GM21528 (cell line): ENCODE results near the gene AGMO.
"Not testable (repeated sequence)": the region's sequence is repeated elsewhere in the genome, so short reads cannot be mapped to it uniquely, and the experiment has no call there.

ENCODE experiments used
- ATAC-seq: cut with Tn5 transposase; IDR thresholded peaks from one replicate; pipeline ENCODE4 v1.9.1; 2021; ENCODE audit warnings: mild to moderate bottlenecking, moderate library complexity; ENCODE audit not compliant: unreplicated experiment, low FRiP score

Gene AGMO

DNA sequence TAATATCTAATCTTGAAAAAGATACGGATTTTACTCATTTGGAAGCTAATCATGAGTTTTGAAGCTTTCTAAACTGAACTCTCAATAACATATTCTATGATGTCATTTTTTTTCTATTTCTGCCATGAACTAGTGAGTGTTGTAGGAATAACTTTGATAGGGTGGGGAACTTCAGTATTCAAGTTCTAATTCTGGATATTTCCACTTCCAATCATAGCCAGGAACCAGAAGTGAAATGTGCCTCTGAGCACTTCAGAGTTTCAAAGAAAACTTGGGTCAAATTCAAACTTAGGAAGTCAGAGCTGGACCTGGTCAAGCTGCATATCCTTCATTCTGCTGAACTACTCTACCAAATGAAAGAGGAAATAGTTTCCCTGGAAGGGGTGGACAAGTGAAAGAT, 847 bp downstream of the AGMO start:
- ATAC-seq = no peak

DNA sequence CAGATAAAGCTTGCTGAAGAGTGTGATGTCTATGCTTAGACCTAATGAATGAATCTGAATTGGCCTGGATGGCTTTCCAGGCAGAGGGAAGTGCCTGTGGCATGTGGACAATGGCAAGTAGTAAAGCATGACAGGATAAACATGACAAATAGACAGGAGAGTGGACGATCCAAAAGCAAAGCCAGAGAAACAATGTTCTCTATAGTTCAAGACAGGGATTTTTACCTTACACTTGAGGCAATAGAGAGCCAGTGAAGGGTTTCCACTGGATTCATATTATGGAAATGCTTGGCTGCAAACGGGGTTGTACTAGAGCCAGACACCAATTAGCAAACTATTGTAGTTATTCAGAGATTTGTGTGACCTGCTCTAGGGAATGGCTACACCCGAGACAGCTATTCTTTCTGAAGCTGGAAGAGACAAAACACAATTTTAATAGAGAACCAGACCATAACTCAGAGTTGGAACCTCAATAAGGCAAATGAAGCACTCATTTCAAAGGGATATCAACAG, 2.3 kb downstream of the AGMO start:
- ATAC-seq = no peak

DNA sequence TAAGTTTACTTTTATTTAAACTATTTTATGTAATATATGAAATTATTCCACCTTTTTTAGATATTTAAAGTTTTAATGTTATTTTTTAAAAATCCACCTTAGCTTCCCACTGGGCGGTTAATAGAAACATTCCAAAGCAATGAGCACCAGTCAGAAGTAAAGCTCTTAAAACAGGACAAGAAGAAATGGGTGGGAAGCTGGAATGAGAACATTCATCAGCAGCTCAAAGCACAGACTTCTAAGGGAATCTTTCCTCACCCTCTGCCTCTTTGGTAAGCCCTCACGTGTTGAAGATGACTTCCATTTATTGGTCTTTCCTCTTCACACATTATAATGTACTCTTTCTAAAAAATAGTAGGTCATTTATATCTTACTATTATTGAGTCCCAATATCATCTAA, 3.1 kb downstream of the AGMO start:
- ATAC-seq = no peak

DNA sequence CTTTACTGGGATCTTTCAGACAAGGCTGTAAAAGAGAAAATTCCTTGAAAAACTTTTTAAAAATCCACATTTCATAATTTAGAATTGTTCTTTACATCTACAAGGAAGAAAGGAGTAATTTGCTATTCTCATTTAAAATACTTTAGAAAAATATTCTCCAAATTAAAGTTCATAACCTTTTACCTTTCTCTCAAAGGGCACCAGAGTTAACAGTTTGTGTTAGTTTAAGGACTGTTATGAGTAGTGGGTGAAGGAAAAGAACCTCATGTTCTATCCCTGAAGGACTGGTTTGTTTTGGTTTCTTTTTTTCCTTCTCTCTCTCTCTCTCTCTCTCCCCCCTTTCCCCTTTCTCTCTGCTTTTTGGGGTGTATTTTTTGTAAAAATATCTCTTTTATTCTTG, 4.1 kb downstream of the AGMO start:
- no peak for ATAC-seq

DNA sequence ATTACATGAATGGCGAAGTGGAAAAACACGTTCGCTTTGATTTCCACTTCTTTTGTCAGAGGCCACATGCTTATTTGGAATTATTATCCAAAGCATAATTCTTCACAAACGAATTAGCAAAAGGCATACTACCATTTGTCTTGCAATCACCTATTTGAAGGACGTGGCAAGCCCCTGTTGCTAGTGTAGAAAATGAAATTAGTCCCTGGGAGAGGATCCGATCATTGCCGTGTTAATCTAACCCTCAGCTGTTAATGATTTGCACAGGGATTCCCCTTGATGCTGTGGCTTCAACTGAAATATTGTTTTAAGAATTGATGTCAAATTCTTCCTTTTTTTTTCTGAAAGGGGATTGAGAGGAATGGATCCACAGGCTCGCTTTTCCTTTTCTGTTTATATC, 4.6 kb downstream of the AGMO start:
- ATAC-seq = no peak

DNA sequence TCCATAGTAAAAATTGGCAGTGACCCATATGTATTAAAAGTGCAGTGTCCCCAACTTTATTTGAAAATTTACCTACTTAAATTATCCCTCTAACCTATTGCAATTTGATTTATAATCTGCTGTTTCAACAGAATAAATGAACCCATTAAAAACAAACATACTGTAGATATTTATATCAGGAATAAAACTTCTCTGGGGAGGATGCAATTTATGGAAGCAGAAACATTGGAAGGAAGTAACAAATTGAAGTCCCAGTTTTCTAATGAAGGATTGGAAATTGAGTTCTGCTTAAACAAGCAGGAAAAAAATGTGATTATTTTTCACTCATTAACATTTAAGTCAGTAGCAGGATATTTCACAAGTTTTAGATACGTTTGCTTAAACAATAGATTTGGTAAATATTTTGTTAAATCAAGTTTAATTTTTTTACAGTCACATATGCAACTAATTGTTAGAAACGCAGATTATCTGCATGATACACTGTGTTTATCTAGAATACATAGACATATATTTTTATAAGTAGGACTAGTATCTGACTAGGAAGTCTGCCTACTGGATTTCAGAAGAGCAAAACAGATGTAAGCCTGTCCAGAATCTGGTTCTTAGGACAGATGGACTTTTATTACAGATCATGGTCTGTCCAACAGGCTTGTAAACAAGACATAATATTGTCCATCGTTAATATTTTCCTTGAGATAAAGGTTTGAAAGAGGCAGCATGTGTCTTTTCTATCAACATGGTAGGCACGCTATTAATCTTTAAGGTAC, 5.3 kb downstream of the AGMO start:
- ATAC-seq = no peak

DNA sequence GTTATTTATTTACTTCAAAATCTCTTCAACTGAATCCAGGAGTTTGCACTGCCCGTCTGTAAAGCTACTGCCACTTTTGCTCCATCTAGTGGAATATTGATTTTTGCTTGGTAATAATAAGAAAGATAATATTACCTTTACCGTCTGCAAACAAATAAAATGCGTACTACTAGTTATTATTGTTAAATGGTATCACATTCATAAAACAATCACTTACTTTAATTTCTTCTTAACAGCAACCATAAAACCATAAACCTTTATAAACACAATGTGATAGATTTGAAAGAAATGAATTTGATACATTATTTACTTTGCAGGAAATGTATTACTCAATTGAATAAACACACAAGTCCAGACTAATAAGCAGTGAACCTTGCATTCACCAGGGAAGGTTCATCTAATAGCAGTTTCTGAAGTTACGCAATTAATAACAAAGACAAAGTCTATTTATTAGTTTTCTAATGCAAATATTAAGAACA, 6.4 kb downstream of the AGMO start:
- ATAC-seq = no peak

DNA sequence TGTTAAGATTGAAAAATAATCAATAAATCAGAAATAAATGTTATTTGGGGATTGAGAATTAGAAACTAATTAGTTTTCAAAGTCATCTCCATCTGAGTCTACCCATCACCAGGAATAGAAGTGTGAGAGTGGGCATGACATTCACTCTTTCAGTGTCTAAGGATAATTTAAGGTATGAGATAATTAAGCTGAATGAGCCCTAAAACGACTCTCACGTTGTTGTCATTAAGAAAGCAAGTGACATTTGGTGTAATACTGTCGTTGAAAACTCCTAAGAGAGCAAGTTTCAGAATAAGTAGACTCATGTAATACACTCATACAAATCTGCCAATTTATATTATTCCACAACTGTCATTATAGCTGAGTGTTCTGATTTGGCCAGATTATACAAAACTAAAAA, 7.1 kb downstream of the AGMO start:
- no peak for ATAC-seq

DNA sequence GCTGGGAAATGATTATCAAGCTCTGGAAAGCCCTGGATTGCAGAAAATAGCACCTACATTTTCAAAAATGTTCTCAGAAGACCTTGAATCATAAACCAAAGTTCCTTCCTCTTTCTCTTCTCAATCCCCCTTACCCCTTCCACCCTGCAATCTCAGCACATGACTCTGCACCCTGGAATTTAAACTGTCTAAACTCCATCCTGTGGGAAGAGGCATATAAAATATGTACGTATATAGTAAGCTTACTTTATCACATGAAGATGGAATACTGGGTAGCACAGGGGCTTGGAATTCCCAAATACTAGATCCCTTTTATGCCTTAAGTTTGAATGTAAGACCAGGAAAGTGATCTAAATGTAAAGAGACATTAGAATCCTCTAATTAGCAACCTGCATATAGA, 7.7 kb downstream of the AGMO start:
- ATAC-seq = no peak

DNA sequence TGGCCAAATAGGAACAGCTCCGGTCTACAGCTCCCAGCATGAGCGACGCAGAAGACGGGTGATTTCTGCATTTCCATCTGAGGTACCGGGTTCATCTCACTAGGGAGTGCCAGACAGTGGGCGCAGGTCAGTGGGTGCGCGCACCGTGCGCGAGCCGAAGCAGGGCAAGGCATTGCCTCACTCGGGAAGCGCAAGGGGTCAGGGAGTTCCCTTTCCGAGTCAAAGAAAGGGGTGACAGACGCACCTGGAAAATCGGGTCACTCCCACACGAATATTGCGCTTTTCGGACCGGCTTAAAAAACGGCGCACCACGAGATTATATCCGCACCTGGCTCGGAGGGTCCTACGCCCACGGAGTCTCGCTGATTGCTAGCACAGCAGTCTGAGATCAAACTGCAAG, 14.5 kb downstream of the AGMO start:
- ATAC-seq = not testable (repeated sequence)

DNA sequence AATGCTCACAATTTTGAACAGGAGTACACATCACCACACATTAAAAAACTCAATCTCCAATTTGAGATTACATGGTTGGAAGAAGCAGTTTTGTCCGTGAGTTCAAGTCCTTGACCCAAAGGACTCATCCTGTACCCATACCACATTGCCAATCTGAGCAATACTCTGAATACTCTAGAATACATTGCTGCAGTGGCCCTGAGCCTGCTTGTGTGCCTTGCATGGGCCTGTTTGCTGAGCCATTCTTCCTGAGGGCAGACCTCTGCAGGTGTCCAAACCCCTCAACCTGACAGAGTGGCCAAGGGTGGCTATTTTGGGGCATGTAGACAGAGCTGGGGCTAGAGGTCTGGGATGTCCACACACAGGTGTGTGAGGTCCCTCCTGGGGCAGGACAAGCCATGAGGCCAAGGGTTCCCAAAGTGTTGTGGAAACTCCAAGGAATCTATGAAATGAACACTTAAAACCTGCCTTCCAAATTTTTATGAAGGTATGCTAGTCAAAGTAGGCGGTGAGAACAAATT, 15.5 kb downstream of the AGMO start:
- ATAC-seq = no peak

DNA sequence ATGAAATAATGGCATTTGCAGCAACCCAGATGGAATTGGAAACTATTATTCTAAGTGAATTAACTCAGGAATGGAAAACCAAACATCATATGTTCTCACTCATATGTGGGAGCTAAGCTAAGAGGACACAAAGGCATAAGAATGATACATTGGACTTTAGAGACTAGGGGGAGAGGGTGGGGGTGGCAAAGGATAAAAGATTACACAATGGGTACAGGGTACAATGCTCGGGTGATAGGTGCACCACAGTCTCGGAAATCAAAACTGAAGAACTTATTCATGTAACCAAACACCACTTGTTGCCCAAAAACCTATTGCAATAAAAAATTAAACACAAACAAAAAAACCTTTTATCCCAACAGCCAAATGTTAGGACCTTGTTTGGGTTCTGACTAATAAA, 17.8 kb downstream of the AGMO start:
- no peak for ATAC-seq

DNA sequence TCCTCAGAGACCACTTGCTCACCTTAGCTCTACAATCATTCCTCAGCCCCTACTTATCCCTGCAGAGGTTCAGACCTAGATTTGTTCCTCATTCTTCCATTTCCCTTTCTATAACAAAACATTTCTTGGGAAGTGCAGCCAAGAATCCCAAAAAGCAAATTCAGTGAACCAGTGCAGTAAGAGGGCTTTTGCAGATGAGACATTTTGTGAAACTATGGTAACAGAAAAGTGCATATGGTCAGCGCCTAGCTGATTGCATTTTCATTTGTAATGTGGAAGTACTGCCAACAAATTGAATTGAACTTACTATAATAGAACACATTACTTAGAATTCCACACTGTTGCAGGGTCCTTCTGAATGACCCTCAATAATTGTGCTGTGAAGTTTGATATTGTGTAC, 18.6 kb downstream of the AGMO start:
- no peak for ATAC-seq

DNA sequence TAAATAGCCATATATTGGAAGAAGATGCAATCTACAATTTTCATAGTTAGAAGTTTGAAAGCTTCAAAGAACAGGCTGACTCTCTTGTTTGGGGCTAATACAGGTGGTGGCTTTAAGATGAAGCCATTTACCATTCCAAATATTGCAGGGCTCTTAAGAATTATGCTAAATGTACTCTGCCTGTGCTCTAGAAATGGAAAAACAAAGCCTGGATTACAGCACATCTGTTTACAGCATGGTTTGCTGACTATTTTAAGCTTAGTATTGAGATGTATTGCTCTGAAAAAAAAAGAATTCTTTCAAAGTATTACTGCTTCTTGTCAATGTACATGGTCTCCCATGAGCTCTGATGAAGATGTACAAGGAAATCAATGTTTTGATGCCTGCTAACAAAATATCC, 34.2 kb downstream of the AGMO start:
- no peak for ATAC-seq

DNA sequence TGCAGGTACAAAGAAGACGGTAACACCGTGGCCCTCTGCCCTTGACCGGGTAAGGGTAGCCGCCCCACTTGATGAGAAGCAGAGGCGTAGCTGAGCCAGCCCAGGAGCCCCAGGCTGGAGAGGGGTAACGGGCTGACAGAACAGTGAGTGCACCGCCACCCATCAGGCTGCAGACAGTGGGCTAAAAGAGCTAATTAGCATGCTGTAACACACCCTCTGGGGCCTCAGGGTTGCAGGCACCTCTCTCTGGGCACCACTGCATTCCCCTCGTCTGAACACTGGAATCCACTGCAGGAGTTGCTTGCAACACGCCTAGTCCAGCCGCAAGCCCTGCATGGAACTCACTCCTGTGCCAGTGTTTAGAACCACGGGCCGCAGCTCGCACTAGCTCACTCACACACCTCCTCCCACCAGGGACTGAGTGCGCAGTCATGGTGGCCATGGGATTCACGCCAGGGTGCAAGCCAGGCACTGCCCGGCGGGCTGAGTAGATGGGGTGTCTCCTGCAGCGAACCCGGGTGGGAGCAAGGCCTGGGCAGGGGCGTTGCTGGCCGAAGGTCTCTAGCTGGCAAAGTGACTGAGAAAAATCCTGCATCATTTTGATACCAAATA, 36.1 kb downstream of the AGMO start:
- no peak for ATAC-seq

DNA sequence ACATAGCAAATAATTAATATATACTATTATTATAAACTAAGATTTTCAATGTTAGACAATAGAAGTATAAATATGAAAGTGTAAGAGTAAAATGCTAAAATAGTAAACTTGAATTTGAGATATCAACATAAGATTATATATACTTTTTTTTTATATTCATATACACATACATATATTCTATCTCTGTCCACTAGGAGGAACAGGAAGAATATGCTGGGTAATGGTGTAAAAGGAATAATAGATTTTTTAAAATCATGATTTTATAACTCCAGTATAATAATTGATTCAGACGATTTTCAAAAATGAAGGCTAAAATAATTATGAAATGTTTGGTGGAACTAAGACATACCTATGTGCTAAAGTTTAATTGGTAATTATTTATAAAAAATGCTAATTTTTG, 37.7 kb downstream of the AGMO start:
- ATAC-seq = no peak

DNA sequence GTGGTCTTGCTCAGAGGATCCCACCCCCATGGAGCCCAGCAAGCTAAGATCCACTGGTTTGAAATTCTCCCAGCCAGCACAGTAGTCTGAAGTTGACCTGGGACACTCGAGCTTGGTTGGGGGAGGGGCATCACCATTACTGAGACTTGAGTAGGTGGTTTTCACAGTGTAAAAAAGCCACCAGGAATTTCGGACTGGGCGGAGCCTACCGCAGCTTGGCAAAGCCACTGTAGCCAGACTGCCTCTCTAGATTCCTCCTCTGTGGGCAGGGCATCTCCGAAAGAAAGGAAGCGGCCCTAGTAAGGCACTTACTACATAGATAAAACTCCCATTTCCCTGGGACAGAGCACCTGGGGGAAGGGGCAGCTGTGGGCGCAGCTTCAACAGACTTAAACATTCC, 44.0 kb downstream of the AGMO start:
- not testable (repeated sequence) for ATAC-seq

DNA sequence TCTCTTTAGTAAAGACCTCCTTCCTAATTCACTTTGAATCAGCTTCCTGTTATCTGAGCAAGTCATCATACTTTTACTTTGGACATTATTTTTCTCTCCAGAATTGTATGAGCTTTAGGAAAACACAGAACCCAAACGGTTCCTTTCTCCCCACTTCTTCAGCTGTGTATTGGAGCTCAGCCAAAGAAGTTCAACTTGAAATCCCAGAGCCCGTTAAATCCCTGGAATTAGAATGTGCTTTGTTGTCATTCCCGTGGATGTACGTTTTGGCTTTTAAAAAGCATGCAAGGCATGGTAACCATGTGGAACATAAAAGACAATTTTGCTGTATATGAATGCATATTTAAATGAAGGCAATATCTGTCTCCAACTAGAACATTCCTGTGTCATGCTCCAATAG, 46.6 kb downstream of the AGMO start:
- no peak for ATAC-seq

DNA sequence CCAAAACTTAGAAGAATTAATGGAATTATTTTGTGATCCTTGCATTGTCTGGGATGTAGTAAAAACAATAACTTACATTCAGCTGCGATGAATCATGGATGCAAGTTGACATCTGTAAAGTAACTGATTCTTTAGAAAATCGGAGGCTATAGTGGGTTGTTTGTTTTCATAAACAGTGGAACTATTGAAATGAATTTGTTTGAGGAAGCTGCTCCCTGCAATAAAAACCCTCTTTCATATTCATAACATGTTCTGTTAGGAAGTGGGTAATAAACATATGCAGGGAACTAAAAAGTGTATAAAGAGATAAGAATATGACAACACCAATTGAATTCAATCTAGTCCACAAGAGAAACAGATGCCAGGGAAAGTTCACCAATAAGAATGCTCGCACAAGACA, 53.6 kb downstream of the AGMO start:
- ATAC-seq = no peak

DNA sequence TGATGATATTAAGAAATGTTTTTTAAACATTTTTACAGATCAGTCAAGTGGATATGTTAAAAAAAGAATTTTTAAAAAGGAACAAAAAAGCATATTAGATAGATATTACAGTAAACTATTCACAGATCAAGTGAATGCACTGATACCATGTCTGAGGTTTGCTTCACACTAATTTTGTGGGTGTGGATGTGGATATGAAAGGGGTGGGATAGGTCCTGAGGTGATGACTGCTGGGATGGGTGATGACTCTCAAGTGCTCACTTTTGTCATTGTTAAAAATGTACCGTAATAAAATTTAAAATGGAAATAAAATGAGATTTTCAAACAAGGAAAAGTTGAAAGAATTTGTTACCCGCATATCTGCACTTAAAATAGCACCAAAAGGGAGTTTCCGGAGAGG, 54.1 kb downstream of the AGMO start:
- no peak for ATAC-seq

DNA sequence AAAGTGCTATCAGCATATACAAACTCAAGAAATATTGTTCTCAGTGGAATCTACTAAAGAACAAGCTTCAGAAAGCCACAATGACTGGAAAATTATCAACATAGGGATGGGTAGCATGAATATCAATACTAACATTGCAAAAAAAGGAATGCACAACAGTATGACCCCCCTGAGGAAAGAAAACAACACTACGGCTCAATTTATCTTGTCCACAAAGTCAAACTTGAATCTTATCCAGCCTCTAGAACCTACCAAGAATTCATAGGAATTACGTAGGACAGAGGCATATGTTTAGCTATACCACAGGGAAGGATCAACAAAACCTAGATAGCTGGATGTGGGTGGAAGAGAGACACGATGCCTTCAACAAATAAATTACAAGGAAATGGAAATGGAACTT, 54.6 kb downstream of the AGMO start:
- ATAC-seq = no peak

DNA sequence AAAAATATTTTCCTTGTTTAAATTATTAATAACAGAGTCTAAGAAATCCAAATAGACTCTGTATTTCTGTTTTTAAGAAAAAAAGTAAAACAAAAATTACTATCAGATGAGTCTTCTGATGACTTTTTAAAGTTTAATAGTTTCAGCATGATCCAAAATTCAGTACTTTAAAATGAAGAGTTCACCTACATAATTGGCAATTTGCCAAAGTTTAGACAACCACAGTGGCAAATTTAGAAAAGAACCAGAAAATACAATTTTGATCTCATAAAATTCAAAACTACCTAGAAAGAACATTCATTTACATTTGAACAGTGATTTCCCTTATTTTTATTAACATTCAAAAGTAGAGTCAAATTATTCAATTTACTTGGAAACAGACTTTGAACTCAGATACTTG, 56.1 kb downstream of the AGMO start:
- ATAC-seq = no peak
